ENCODE measurements around the gene RPS19BP1. TPM values are rescaled to one million over a fixed set of nuclear protein-coding genes. Genes with fewer than 3 reads are reported as not detected.

RPS19BP1 gene
- total RNA-seq, 1 donor from 2014 or later, result 67.9 TPM

- DNase-seq, result no peak
- H3K27ac ChIP-seq, result no peak overlapping the region
- H3K27me3 ChIP-seq (ENCODE audit: low read depth), result peaks cover 81% of the 10 kb centered on the region
- TF ChIP-seq CTCF (IDR thresholded peaks at IDR 0.05), result no peak
- no peak overlapping the region for H3K4me3 ChIP-seq
- H3K9me3 ChIP-seq, result no peaks in the 10 kb centered on the region
- no peaks in the 10 kb centered on the region for H3K4me1 ChIP-seq
- intact Hi-C loops (cut with DNase I), result no loop called here
- no peak for ATAC-seq
- H3K36me3 ChIP-seq, result no peaks in the 10 kb centered on the region
Measured at GRCh38 chr22:39547587-39547947, 15.0 kb upstream of the RPS19BP1 start.

GRCh38 chr22:39546889-39547586 is 14.5 kb upstream of the RPS19BP1 start:
- H3K27ac ChIP-seq, result no peak overlapping the region
- no peak for DNase-seq
- no peak for ATAC-seq
- peaks cover 76% of the 10 kb centered on the region for H3K27me3 ChIP-seq (ENCODE audit: low read depth)
- intact Hi-C loops (cut with DNase I), result no loop called here
- no peaks in the 10 kb centered on the region for H3K4me1 ChIP-seq
- no peak for TF ChIP-seq CTCF (IDR thresholded peaks at IDR 0.05)
- H3K9me3 ChIP-seq, result no peaks in the 10 kb centered on the region
- no peaks in the 10 kb centered on the region for H3K36me3 ChIP-seq
- no peak overlapping the region for H3K4me3 ChIP-seq

GRCh38 chr22:39545386-39546365 is 13.1 kb upstream of the RPS19BP1 start:
- Histone ChIP-seq H3K9me3 (no peaks in the 10 kb centered on the region), H3K4me3 (no peak overlapping the region), H3K27ac (no peak overlapping the region), H3K4me1 (no peaks in the 10 kb centered on the region), H3K27me3 (ENCODE audit: low read depth) (peaks cover 68% of the 10 kb centered on the region), H3K36me3 (no peaks in the 10 kb centered on the region)
- intact Hi-C loops (cut with DNase I), result no loop called here
- ATAC-seq, result peak; percentile 32 to 49
- DNase-seq, result no peak
- no peak for TF ChIP-seq CTCF (IDR thresholded peaks at IDR 0.05)

GRCh38 chr22:39543095-39543494 is 10.5 kb upstream of the RPS19BP1 start:
- peaks cover 45% of the 10 kb centered on the region for H3K27me3 ChIP-seq (ENCODE audit: low read depth)
- DNase-seq, result no peak
- no peak for ATAC-seq

GRCh38 chr22:39537975-39538374 is 5.4 kb upstream of the RPS19BP1 start:
- intact Hi-C loops (cut with DNase I), result no loop called here

More at GRCh38 chr22:39543095-39543494, 10.5 kb upstream of the RPS19BP1 start:
- no peak overlapping the region for H3K4me3 ChIP-seq
- no peak overlapping the region for H3K27ac ChIP-seq
- H3K4me1 ChIP-seq, result no peaks in the 10 kb centered on the region
- TF ChIP-seq CTCF (IDR thresholded peaks at IDR 0.05), result no peak
- H3K9me3 ChIP-seq, result no peaks in the 10 kb centered on the region
- intact Hi-C loops (cut with DNase I), result no loop called here
- no peaks in the 10 kb centered on the region for H3K36me3 ChIP-seq

More at GRCh38 chr22:39537975-39538374, 5.4 kb upstream of the RPS19BP1 start:
- Histone ChIP-seq H3K27me3 (ENCODE audit: low read depth) (peaks cover under 1% of the 10 kb centered on the region), H3K27ac (no peak overlapping the region), H3K4me3 (no peak overlapping the region), H3K36me3 (no peaks in the 10 kb centered on the region), H3K4me1 (peaks cover 9% of the 10 kb centered on the region), H3K9me3 (no peaks in the 10 kb centered on the region)
- no peak for TF ChIP-seq CTCF (IDR thresholded peaks at IDR 0.05)
- ATAC-seq (no peak), DNase-seq (no peak)

Data from lower lobe of right lung (tissue), 2 donors.